HG03432 (cell line): ENCODE results near the gene GSE1.

ENCODE experiments used
- ATAC-seq: cut with Tn5 transposase; IDR thresholded peaks from one replicate; pipeline ENCODE4 v1.9.1; 2021; ENCODE audit warnings: mild to moderate bottlenecking, moderate library complexity; ENCODE audit not compliant: unreplicated experiment

GSE1 gene

GRCh38 chr16:85631802-85632393 is 18.8 kb downstream of the GSE1 start:
- ATAC-seq: no peak

- ATAC-seq: no peak
Observed at GRCh38 chr16:85632709-85633437, 19.8 kb downstream of the GSE1 start.

GRCh38 chr16:85633438-85633743 is 20.3 kb downstream of the GSE1 start:
- ATAC-seq: no peak

- ATAC-seq: no peak
Observed at GRCh38 chr16:85633888-85634287, 20.8 kb downstream of the GSE1 start.

GRCh38 chr16:85634747-85635544 is 21.8 kb downstream of the GSE1 start:
- no peak for ATAC-seq

- no peak for ATAC-seq
Observed at GRCh38 chr16:85635545-85636140, 22.5 kb downstream of the GSE1 start.

- no peak for ATAC-seq
Observed at GRCh38 chr16:85636234-85636812, 23.2 kb downstream of the GSE1 start.

- no peak for ATAC-seq
Observed at GRCh38 chr16:85637061-85637807, 24.1 kb downstream of the GSE1 start.

GRCh38 chr16:85637808-85638647 is 24.9 kb downstream of the GSE1 start:
- ATAC-seq: no peak

GRCh38 chr16:85638695-85639409 is 25.7 kb downstream of the GSE1 start:
- no peak for ATAC-seq

- no peak for ATAC-seq
Observed at GRCh38 chr16:85639529-85640253, 26.6 kb downstream of the GSE1 start.

- ATAC-seq: no peak
Observed at GRCh38 chr16:85640254-85640558, 27.1 kb downstream of the GSE1 start.

GRCh38 chr16:85640585-85640984 is 27.5 kb downstream of the GSE1 start:
- ATAC-seq: no peak

GRCh38 chr16:85641305-85641704 is 28.2 kb downstream of the GSE1 start:
- ATAC-seq: no peak

- no peak for ATAC-seq
Observed at GRCh38 chr16:85641776-85642176, 28.7 kb downstream of the GSE1 start.

- no peak for ATAC-seq
Observed at GRCh38 chr16:85642762-85643358, 29.7 kb downstream of the GSE1 start.

- ATAC-seq: no peak
Observed at GRCh38 chr16:85643631-85644030, 30.5 kb downstream of the GSE1 start.

- no peak for ATAC-seq
Observed at GRCh38 chr16:85644093-85644712, 31.1 kb downstream of the GSE1 start.
